Nephron progenitor cell (in vitro differentiated cells): ENCODE results near the gene OTUD3.
"Not testable (repeated sequence)": the region's sequence is repeated elsewhere in the genome, so short reads cannot be mapped to it uniquely, and the experiment has no call there.

Experiments used
- DNase-seq: peaks from one replicate; pipeline ENCODE4 v3.0.0; 2021
- H3K27ac Mint-ChIP-seq: 2 replicates; pipeline ENCODE4 v1.8.0; 2021; ENCODE audit warnings: mild to moderate bottlenecking, moderate library complexity, mixed read lengths
- H3K27me3 Mint-ChIP-seq: 2 replicates; pipeline ENCODE4 v1.8.0; 2021; ENCODE audit warnings: mild to moderate bottlenecking, low read depth, mixed read lengths; ENCODE audit not compliant: poor library complexity
- H3K36me3 Mint-ChIP-seq: 2 replicates; pipeline ENCODE4 v1.8.0; 2021; ENCODE audit warnings: low read depth, mixed read lengths
- H3K4me1 Mint-ChIP-seq: 2 replicates; pipeline ENCODE4 v1.8.0; 2021; ENCODE audit warnings: mixed read lengths
- H3K4me3 Mint-ChIP-seq: 2 replicates; pipeline ENCODE4 v1.8.0; 2021; ENCODE audit warnings: mild to moderate bottlenecking, moderate library complexity, mixed read lengths
- H3K9me3 Mint-ChIP-seq: 2 replicates; pipeline ENCODE4 v1.8.0; 2021; ENCODE audit warnings: mild to moderate bottlenecking, moderate library complexity, mixed read lengths
- CTCF ChIP-seq: fragments of 200-600 bp; sonication (generic); IDR thresholded peaks from 2 replicates; pipeline ENCODE4 v1.5.0; 2021; ENCODE audit warnings: antibody characterized with exemption

The OTUD3 gene

GRCh38 chr1:19877181-19877750, 4.9 kb upstream of the OTUD3 start:
- Mint-ChIP-seq H3K4me1 (peaks cover 18% of the 10 kb centered on the region), H3K4me3 (no peak overlapping the region), H3K27ac (no peak overlapping the region), H3K27me3 (peaks cover 22% of the 10 kb centered on the region), H3K9me3 (peaks cover 3% of the 10 kb centered on the region), H3K36me3 (no peaks in the 10 kb centered on the region)
- TF ChIP-seq CTCF = no peak
- no peak for DNase-seq

GRCh38 chr1:19877821-19878636, 4.2 kb upstream of the OTUD3 start:
- H3K4me3 Mint-ChIP-seq = no peak overlapping the region
- H3K9me3 Mint-ChIP-seq = peaks cover 3% of the 10 kb centered on the region
- no peak for TF ChIP-seq CTCF
- no peaks in the 10 kb centered on the region for H3K36me3 Mint-ChIP-seq
- H3K27me3 Mint-ChIP-seq = peaks cover 18% of the 10 kb centered on the region
- DNase-seq = no peak
- peaks cover 22% of the 10 kb centered on the region for H3K4me1 Mint-ChIP-seq
- H3K27ac Mint-ChIP-seq = no peak overlapping the region

GRCh38 chr1:19878637-19878985, 3.6 kb upstream of the OTUD3 start:
- H3K27me3 Mint-ChIP-seq = peaks cover 14% of the 10 kb centered on the region
- H3K4me3 Mint-ChIP-seq = no peak overlapping the region
- peaks cover 3% of the 10 kb centered on the region for H3K9me3 Mint-ChIP-seq
- H3K27ac Mint-ChIP-seq = no peak overlapping the region
- TF ChIP-seq CTCF = no peak
- peaks cover 28% of the 10 kb centered on the region for H3K4me1 Mint-ChIP-seq
- H3K36me3 Mint-ChIP-seq = no peaks in the 10 kb centered on the region
- no peak for DNase-seq

GRCh38 chr1:19879227-19879626, 3.0 kb upstream of the OTUD3 start:
- Mint-ChIP-seq H3K4me1 (peaks cover 34% of the 10 kb centered on the region), H3K27me3 (peaks cover 12% of the 10 kb centered on the region), H3K9me3 (no peaks in the 10 kb centered on the region), H3K4me3 (no peak overlapping the region), H3K27ac (no peak overlapping the region), H3K36me3 (no peaks in the 10 kb centered on the region)
- DNase-seq = no peak
- no peak for TF ChIP-seq CTCF

GRCh38 chr1:19879661-19880060, 2.5 kb upstream of the OTUD3 start:
- H3K4me1 Mint-ChIP-seq = peaks cover 39% of the 10 kb centered on the region
- H3K9me3 Mint-ChIP-seq = no peaks in the 10 kb centered on the region
- no peak for DNase-seq
- H3K4me3 Mint-ChIP-seq = no peak overlapping the region
- peaks cover 3% of the 10 kb centered on the region for H3K36me3 Mint-ChIP-seq
- no peak overlapping the region for H3K27ac Mint-ChIP-seq
- H3K27me3 Mint-ChIP-seq = peaks cover 12% of the 10 kb centered on the region
- no peak for TF ChIP-seq CTCF

- H3K36me3 Mint-ChIP-seq = peaks cover 12% of the 10 kb centered on the region
- not testable (repeated sequence) for H3K4me3 Mint-ChIP-seq, H3K9me3 Mint-ChIP-seq
Measured at GRCh38 chr1:19880841-19881240, 1.4 kb upstream of the OTUD3 start.

More at GRCh38 chr1:19880841-19881240, 1.4 kb upstream of the OTUD3 start:
- H3K27ac Mint-ChIP-seq, DNase-seq: not testable (repeated sequence)
- Mint-ChIP-seq H3K27me3 (peaks cover 16% of the 10 kb centered on the region), H3K4me1 (peaks cover 44% of the 10 kb centered on the region)
